HepG2 (cell line): ENCODE results near the gene KIF1C. TPM values are rescaled to one million over a fixed set of nuclear protein-coding genes. Genes with fewer than 3 reads are reported as not detected.

Experiments
- CBX5 ChIP-seq: sonication (generic); formaldehyde crosslinking; IDR thresholded peaks from 2 replicates; pipeline ENCODE4 v1.4.0; 2020; ENCODE audit warnings: missing genetic modification reagents, borderline replicate concordance
- EHMT2 ChIP-seq: fragments of 200-600 bp; sonication (generic); IDR thresholded peaks from 2 replicates; pipeline ENCODE4 v1.7.0; 2017; ENCODE audit warnings: antibody characterized with exemption, low read depth, low read length, borderline replicate concordance
- GABPB1 ChIP-seq: IDR thresholded peaks from 2 replicates; pipeline ENCODE4 v1.6.1; 2016; ENCODE audit warnings: mild to moderate bottlenecking, missing genetic modification reagents, moderate library complexity, missing compliant biosample characterization
- HOXA9 ChIP-seq: sonication (generic); formaldehyde crosslinking; IDR thresholded peaks from 2 replicates; pipeline ENCODE4 v1.8.1; 2022; ENCODE audit warnings: missing genetic modification reagents, mild to moderate bottlenecking, moderate library complexity, borderline replicate concordance
- MATR3 ChIP-seq: sonication (generic); formaldehyde crosslinking; IDR thresholded peaks from 2 replicates; pipeline ENCODE4 v1.4.0; 2020; ENCODE audit warnings: missing genetic modification reagents
- NFE2L1 ChIP-seq: sonication (generic); formaldehyde crosslinking; IDR thresholded peaks from 2 replicates; pipeline ENCODE4 v1.4.0; 2020; ENCODE audit warnings: missing genetic modification reagents, mild to moderate bottlenecking, borderline replicate concordance
- NR2F6 ChIP-seq, 2 experiments: IDR thresholded peaks; 2 replicates each; pipeline ENCODE4 v1.6.1; 2016; ENCODE audit warnings: antibody characterized with exemption in 1 of 2, mild to moderate bottlenecking in 1 of 2
- RCOR2 ChIP-seq: IDR thresholded peaks from 2 replicates; pipeline ENCODE4 v1.6.1; 2016; ENCODE audit warnings: missing biosample characterization, missing genetic modification reagents
- TSC22D2 ChIP-seq: sonication (generic); formaldehyde crosslinking; IDR thresholded peaks from 2 replicates; pipeline ENCODE4 v1.5.1; 2020; ENCODE audit warnings: missing genetic modification reagents, mild to moderate bottlenecking, borderline replicate concordance
- XBP1 ChIP-seq: sonication (generic); formaldehyde crosslinking; IDR thresholded peaks from 2 replicates; pipeline ENCODE4 v1.5.0; 2020; ENCODE audit warnings: missing genetic modification reagents
- ZEB1 ChIP-seq: IDR thresholded peaks from 2 replicates; pipeline ENCODE4 v1.6.1; 2012; ENCODE audit warnings: mild to moderate bottlenecking, low read depth, inconsistent platforms; ENCODE audit not compliant: insufficient replicate concordance
- ZFP37 ChIP-seq: sonication (generic); formaldehyde crosslinking; IDR thresholded peaks from 2 replicates; pipeline ENCODE4 v1.4.0; 2020; ENCODE audit warnings: missing genetic modification reagents, borderline replicate concordance
- ZNF30 ChIP-seq: sonication (generic); formaldehyde crosslinking; IDR thresholded peaks from 2 replicates; pipeline ENCODE4 v1.5.0; 2020; ENCODE audit warnings: mild to moderate bottlenecking, missing genetic modification reagents
- ZNF558 ChIP-seq: sonication (generic); formaldehyde crosslinking; IDR thresholded peaks from 2 replicates; pipeline ENCODE4 v1.9.0; 2022; ENCODE audit warnings: mild to moderate bottlenecking, missing genetic modification reagents, borderline replicate concordance
- ZNF598 ChIP-seq: sonication (generic); formaldehyde crosslinking; IDR thresholded peaks from 2 replicates; pipeline ENCODE4 v1.5.1; 2020; ENCODE audit warnings: mild to moderate bottlenecking, missing genetic modification reagents, borderline replicate concordance
- ZNF713 ChIP-seq: sonication (generic); formaldehyde crosslinking; IDR thresholded peaks from 2 replicates; pipeline ENCODE4 v1.4.0; 2020; ENCODE audit warnings: mild to moderate bottlenecking, missing genetic modification reagents
- ZNF720 ChIP-seq: sonication (generic); formaldehyde crosslinking; IDR thresholded peaks from 2 replicates; pipeline ENCODE4 v1.4.0; 2020; ENCODE audit warnings: missing genetic modification reagents
- ZNF839 ChIP-seq: sonication (generic); formaldehyde crosslinking; IDR thresholded peaks from 2 replicates; pipeline ENCODE4 v1.4.0; 2020; ENCODE audit warnings: missing genetic modification reagents, mild to moderate bottlenecking, borderline replicate concordance
- ZZZ3 ChIP-seq: sonication (generic); formaldehyde crosslinking; IDR thresholded peaks from 2 replicates; pipeline ENCODE4 v1.4.0; 2020; ENCODE audit warnings: missing genetic modification reagents, mild to moderate bottlenecking, borderline replicate concordance
- polyA plus RNA-seq, 8 experiments: library from polyadenylated mRNA; depleted of rRNA in 3 of 8; stranded (reverse) in 7 of 8; unstranded in 1 of 8; fragments of >200 nt; fragmentation: Illumina TruSeq in 4 of 8; extraction: Trizol in 4 of 8; gene quantifications; 2 replicates each; pipeline versions ENCODE4 v1.2.1 to v1.2.3, GENCODE V29; 2011 to 2016; ENCODE audit warnings: low read depth in 4 of 8, missing spikeins in 1 of 8, mixed read lengths in 1 of 8; ENCODE audit not compliant: insufficient read depth in 1 of 8
- total RNA-seq, 5 experiments: library from RNA; depleted of rRNA; stranded (reverse); fragments of >200 nt; fragmentation: Illumina TruSeq; extraction: Trizol; gene quantifications; 2 replicates each; pipeline ENCODE4 v1.2.3, GENCODE V29; 2016; ENCODE audit warnings: low read depth in 1 of 5
- TF ChIP-seq, protein P1 (sequence below): sonication (generic); formaldehyde crosslinking; IDR thresholded peaks from 2 replicates; pipeline ENCODE4 v1.5.0; 2020; ENCODE audit warnings: missing genetic modification reagents, mild to moderate bottlenecking, borderline replicate concordance
- TF ChIP-seq, protein P2 (sequence below): sonication (generic); formaldehyde crosslinking; IDR thresholded peaks from 2 replicates; pipeline ENCODE4 v1.4.0; 2020; ENCODE audit warnings: missing genetic modification reagents
- TF ChIP-seq, protein P3 (sequence below): IDR thresholded peaks from 2 replicates; pipeline ENCODE4 v1.6.1; 2012; ENCODE audit warnings: low read depth, low read length, improper control_type of control experiment
- TF ChIP-seq, protein P4 (sequence below): sonication (generic); formaldehyde crosslinking; IDR thresholded peaks from 2 replicates; pipeline ENCODE4 v1.5.1; 2020; ENCODE audit warnings: missing genetic modification reagents, mild to moderate bottlenecking, borderline replicate concordance

Gene KIF1C
- total and polyA plus RNA-seq, 2 of the 13 experiments (the other 11 are each of a cell fraction or from before 2014, with no cell fraction given), result 70.0 to 104 TPM

DNA sequence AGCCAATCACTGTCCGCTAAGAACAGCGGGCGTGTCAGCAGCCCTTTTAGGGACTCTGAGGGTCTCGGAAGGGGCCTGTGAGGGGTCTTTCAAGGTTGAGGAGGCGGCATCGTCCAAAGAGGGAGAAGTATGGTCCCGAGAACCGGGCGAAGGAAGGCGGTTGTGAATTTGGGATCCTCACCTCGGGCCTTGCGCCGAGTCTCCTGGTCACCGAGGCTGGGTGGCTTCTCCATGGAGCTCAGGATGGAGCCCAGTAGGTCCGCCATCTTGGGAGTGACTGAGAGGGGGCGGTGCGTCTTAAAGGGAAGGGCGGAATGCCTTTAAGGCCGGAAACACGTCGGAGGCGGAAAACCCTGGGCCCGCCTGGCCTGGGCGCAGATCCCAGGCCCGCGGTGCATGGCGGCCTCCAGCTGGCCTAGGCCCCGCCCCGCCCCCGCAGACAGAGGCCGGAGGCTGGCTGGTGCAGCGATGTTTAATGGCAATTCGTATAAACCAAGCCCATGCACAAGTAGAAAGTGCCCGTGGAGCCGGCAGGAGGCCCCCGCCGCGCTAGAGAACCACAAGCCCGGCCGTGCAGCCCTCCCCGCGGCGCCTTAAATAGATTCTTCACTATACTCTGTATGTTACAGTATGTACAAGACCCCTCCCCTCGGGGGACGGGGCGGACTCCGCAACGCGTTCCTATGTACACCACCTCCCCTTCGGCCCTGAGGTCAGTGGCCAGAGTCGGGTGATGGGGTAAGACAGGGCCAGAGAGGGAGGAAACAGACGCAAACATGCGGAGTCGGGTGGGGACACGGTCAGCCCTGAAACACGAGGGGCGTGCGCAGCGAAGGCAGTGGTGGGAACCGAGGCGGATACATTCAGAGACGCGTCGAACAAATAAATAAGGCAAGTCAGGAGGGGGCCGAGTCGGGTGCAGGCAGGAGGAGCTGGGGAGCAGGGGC is 29.9 kb upstream of the KIF1C start, which contains the start of gene SPAG7 (continued):
- TF ChIP-seq ZFP37 (CRISPR knock-in tag) (peak; percentile 36; the same call in 1 of the 2 replicates), ZZZ3 (CRISPR knock-in tag) (peak; percentile 60; the same call in 1 of the 2 replicates), ZNF558 (no peak), CBX5 (CRISPR knock-in tag) (no peak), GABPB1 (CRISPR knock-in tag) (peak; percentile 87), RCOR2 (CRISPR knock-in tag) (no peak), ZNF839 (CRISPR knock-in tag) (0 out of 2 replicates have a peak, but pooled peaks have one; percentile 50), TSC22D2 (CRISPR knock-in tag) (no peak; the same call in 1 of the 2 replicates), ZNF713 (CRISPR knock-in tag) (no peak), ZNF720 (CRISPR knock-in tag) (no peak), NFE2L1 (CRISPR knock-in tag) (no peak), ZEB1 (no peak), XBP1 (CRISPR knock-in tag) (no peak), HOXA9 (CRISPR knock-in tag) (no peak), NR2F6 (IDR thresholded peaks at IDR 0.05) (peak; percentile 23), NR2F6 (CRISPR knock-in tag; IDR thresholded peaks at IDR 0.05) (no peak; the same call in none of the 2 replicates), EHMT2 (no peak), ZNF598 (no peak), MATR3 (CRISPR knock-in tag) (no peak), ZNF30 (CRISPR knock-in tag) (0 out of 2 replicates have a peak, but pooled peaks have one; percentile 76)
- TF ChIP-seq, protein P1, sequence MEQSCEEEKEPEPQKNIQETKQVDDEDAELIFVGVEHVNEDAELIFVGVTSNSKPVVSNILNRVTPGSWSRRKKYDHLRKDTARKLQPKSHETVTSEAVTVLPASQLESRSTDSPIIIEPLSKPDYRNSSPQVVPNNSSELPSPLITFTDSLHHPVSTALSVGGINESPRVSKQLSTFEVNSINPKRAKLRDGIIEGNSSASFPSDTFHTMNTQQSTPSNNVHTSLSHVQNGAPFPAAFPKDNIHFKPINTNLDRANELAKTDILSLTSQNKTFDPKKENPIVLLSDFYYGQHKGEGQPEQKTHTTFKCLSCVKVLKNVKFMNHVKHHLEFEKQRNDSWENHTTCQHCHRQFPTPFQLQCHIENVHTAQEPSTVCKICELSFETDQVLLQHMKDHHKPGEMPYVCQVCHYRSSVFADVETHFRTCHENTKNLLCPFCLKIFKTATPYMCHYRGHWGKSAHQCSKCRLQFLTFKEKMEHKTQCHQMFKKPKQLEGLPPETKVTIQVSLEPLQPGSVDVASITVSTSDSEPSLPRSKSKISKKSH (CRISPR knock-in tag), result peak; percentile 70
- TF ChIP-seq, protein P2, sequence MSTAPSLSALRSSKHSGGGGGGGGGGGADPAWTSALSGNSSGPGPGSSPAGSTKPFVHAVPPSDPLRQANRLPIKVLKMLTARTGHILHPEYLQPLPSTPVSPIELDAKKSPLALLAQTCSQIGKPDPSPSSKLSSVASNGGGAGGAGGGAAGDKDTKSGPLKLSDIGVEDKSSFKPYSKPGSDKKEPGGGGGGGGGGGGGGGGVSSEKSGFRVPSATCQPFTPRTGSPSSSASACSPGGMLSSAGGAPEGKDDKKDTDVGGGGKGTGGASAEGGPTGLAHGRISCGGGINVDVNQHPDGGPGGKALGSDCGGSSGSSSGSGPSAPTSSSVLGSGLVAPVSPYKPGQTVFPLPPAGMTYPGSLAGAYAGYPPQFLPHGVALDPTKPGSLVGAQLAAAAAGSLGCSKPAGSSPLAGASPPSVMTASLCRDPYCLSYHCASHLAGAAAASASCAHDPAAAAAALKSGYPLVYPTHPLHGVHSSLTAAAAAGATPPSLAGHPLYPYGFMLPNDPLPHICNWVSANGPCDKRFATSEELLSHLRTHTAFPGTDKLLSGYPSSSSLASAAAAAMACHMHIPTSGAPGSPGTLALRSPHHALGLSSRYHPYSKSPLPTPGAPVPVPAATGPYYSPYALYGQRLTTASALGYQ, result no peak
- TF ChIP-seq, protein P3, sequence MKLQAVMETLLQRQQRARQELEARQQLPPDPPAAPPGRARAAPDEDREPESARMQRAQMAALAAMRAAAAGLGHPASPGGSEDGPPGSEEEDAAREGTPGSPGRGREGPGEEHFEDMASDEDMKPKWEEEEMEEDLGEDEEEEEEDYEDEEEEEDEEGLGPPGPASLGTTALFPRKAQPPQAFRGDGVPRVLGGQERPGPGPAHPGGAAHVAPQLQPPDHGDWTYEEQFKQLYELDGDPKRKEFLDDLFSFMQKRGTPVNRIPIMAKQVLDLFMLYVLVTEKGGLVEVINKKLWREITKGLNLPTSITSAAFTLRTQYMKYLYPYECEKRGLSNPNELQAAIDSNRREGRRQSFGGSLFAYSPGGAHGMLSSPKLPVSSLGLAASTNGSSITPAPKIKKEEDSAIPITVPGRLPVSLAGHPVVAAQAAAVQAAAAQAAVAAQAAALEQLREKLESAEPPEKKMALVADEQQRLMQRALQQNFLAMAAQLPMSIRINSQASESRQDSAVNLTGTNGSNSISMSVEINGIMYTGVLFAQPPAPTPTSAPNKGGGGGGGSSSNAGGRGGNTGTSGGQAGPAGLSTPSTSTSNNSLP, result no peak
- TF ChIP-seq, protein P4, sequence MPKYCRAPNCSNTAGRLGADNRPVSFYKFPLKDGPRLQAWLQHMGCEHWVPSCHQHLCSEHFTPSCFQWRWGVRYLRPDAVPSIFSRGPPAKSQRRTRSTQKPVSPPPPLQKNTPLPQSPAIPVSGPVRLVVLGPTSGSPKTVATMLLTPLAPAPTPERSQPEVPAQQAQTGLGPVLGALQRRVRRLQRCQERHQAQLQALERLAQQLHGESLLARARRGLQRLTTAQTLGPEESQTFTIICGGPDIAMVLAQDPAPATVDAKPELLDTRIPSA (CRISPR knock-in tag), result 0 out of 2 replicates have a peak, but pooled peaks have one; percentile 50
